Ammon's horn (tissue), 1 donor: ENCODE measurements around the gene TGOLN2.

ENCODE experiments used
- DNase-seq: peaks from one replicate; pipeline ENCODE4 v3.0.0-alpha.2; 2016; ENCODE audit warnings: low spot score

TGOLN2 gene

GRCh38 chr2:85308896-85309555, 18.8 kb downstream of the TGOLN2 start:
- DNase-seq: peak; percentile 76

DNA sequence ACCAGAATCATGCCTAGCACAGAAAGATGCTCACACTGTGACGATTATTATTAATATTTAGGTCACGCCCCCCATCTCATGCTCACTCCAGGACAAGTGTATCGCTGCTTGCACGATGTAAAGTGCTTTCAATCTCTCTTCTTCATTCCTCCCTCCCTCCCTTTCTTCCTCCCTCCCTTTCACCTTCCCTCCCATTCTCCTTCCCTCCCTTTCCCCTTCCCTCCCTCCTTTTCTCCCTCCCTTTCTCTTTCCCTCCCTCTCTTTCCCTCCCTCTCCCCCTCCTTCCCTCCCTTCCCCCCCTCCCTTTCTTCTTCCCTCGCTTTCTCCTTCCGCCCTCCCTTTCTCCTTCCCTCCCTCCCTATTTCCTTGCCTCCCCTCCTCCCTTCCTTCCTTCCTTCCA, 19.6 kb downstream of the TGOLN2 start:
- DNase-seq: no peak

DNA sequence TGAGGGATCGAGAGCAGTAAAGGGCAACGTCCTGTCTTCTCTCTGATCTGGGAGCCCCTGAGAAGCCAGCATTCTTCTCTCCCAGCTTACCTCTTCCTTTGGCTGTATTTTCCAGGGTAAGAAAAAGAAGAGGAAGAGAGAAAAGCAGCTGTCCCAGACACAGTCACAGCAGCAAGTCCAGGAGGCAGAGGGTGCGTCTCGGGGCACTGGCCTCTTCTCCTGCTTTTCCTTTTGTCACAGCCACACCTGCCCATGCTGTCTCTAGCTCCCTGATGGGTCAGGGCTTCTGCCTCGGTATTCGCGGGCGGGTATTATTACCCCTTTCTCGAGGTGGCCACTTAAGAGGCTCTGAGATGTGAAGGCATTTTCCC, 20.3 kb downstream of the TGOLN2 start:
- DNase-seq: no peak

- no peak for DNase-seq
These were observed 23.8 kb downstream of the TGOLN2 start for GRCh38 chr2:85303780-85304531.

- peak; percentile 40 for DNase-seq
These were observed 25.7 kb downstream of the TGOLN2 start for GRCh38 chr2:85302121-85302520.

DNA sequence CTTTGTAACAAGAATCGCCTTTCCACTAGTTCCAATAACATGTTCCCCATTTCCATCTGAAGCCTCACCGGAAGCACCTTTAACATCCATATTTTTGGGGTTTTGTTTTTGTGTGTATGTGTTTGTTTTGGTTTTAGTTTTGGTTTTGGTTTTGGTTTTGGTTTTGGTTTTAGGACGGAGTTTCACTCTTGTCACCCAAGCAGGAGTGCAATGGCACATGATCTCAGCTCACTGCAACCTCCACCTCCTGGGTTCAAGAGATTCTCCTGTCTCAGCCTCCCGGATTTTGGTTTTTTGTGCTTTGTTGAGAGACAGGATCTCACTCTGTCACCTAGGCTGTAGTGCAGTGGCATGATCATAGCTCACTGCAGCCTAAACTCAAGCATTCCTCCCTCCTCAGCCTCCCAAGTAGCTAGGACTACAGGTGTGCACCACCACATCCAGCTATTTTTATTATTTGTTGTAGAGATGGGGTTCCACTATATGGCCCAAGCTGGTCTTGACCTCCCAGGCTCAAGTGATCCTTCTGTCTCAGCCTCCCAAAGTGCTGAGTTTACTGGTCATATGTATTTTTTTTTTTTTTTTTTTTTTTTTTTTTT, 36.3 kb downstream of the TGOLN2 start:
- DNase-seq: no peak

DNA sequence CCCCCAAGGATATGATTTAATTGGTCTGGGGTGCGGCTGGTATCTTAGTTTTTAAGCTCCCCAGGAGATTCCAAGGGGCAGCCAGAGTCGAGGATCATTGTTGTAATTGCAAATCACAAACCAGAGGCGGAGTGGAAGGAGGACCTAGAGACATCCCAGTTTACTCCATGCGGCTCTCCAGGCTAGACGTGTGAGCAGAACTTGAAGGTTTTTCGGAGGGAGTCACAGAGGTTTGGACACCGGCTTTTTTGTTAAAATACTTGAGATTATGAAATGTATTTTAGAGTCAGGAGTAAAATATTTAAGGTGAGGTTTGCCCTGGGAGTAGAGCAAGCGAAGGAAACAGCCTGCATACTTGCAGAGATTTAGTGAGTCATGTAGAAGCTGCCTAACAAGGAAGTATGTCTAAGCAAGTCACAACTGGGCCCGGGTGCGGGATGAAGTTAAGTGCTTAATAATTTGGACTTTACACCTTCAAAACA, 39.5 kb downstream of the TGOLN2 start:
- no peak for DNase-seq

DNA sequence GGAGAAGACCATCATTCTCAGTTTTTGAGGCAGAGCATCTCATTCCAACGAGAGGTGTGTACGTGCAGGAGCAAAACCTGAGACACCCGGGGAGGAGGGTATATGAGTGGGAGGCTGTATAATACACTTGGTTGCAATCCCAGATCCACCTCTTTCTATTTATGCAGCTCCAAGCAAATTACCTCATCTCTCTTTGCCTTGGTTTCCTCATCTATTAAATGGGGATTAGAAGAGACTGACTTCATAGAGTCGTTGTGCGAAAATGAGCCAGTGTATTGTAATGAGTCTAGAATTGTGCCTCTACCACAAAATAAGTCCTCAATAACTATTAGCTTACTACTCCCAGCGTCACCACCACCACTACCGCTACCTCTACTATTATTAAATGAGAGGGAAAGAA, 40.1 kb downstream of the TGOLN2 start:
- DNase-seq: no peak

DNA sequence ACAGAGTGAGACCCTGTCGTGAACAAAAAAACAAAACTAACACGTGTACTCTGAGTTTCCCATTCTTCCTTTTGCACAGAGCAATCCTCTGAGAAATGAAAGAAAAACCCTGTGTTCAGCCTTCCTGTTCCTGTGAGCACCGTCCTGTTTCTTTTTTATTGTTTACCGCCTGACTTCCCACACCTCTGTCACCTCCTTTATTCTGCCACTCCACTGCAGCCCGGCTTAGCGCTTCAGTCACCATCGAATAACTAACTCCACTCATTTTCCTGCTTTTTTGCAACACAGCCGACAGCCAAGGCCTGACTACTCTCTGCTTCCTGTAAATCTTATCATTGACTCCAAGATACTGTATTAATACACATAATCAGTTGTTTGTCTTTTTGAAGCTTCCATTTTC, 40.9 kb downstream of the TGOLN2 start:
- DNase-seq: no peak

GRCh38 chr2:85283641-85284040, 44.1 kb downstream of the TGOLN2 start:
- DNase-seq: no peak

- no peak for DNase-seq
These were observed 44.9 kb downstream of the TGOLN2 start for GRCh38 chr2:85282914-85283313.

GRCh38 chr2:85281553-85281952, 46.2 kb downstream of the TGOLN2 start:
- no peak for DNase-seq

DNA sequence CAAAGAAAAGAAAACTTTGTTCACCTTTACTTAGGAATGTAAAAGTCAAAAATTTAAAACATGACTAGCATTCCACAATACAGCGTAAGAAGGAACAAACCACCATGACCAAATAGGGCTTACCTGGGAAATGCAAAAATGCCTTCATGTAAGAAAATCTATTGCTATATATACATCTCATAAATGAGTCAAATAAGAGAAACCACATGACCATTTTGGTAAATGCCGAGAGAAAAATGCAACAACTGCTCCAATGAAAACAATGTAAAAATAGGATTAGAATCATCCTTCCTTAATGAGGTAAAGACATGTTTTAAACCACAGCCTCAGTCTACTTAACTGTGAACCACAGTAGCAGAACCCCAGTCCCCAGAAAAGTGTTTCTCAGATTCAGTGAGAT, 49.4 kb downstream of the TGOLN2 start:
- no peak for DNase-seq

DNA sequence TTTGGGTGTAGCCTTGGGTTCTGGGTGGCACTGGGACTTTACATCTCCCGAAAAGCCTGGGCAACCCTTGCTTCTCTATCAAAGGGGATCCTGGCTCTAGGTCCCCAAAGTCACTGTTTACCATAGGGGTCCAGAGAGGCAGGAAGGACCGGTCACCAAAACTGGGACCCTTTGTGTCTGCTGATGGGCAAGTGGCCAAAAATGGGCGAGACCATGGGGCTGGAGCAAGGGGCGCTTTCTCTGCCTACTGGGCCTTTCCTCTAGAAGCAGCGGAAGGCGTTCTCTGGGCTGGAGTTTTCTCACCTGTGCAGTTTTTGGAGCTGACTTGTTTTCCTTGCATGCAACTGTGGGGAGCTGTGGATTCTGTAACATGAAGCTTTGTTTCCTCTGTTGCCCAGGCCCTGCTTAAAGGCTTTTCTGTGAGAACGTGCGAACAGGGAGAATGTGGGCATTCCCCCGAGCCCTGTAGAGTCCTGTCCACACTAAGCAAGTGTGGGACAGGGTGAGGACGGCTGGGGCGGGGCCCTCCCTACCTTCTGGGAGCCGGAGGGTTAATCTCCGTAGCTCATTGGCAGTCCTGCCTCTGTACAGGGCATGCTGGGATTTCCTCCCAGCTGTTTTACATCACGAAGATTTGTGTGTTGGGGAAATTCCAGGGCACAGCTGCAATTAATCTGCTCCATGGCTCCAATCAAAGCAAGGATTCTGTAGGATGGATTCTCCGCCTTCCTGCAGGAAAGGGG, 50.2 kb downstream of the TGOLN2 start:
- DNase-seq: no peak

- no peak for DNase-seq
These were observed 51.1 kb downstream of the TGOLN2 start for GRCh38 chr2:85276571-85277118.

GRCh38 chr2:85275984-85276540, 51.7 kb downstream of the TGOLN2 start:
- no peak for DNase-seq

GRCh38 chr2:85273738-85274731, 53.8 kb downstream of the TGOLN2 start:
- no peak for DNase-seq

GRCh38 chr2:85272357-85272756, 55.4 kb downstream of the TGOLN2 start:
- DNase-seq: no peak

DNA sequence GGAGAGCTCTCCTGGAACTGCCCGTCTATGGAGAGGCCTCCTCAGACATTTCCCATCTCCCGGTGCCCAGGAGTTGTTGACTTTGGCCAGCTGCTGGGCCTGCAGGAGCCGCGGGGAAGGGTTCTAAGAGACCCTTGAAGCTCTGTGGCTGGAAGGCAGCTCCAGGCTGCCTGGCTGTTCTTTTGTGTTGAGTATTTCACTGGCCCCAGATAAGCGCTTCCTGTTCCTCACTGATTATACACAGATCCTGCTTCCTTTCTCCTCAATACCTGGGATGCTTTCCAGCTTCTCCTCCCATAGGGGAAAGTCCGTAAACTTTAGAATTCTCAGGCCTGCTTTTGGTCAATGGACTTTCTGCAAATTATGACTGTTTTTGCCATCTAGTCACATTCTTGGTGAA, 57.8 kb downstream of the TGOLN2 start:
- no peak for DNase-seq
